AG04449 (cell line): ENCODE data around the gene G6PC3.

Experiments
- CTCF ChIA-PET: fragments of 350-600 bp; formaldehyde crosslinking; extraction: SDS; loops from one replicate; lab custom pipeline; 2021; ENCODE audit warnings: antibody characterized with exemption; lab: Yijun Ruan, JAX
- POLR2A ChIA-PET: fragments of 400-600, 350-600 bp; formaldehyde crosslinking; extraction: SDS; loops from one replicate; lab custom pipeline; 2020; ENCODE audit warnings: antibody characterized with exemption, inconsistent platforms; lab: Yijun Ruan, JAX
- DNase-seq: peaks from one replicate; pipeline ENCODE4 v3.0.0-alpha.2; 2010; ENCODE audit warnings: low read depth, low spot score
- H3K4me3 ChIP-seq: 2 replicates; pipeline ENCODE4 v1.5.1; 2011; ENCODE audit warnings: low read depth, mild to moderate bottlenecking, control low read depth, low read length
- CTCF ChIP-seq: IDR thresholded peaks from one replicate; pipeline ENCODE4 v1.5.1; 2011; ENCODE audit warnings: mild to moderate bottlenecking, moderate library complexity, low read length, control low read depth, inconsistent platforms; ENCODE audit not compliant: insufficient read depth; ENCODE audit errors: missing control alignments

The G6PC3 gene

GRCh38 chr17:44053125-44053872, 17.2 kb upstream of the G6PC3 start:
- ChIA-PET CTCF (interaction anchor here (1.1 to 4.8 kb wide), 3 partner anchors 10 to 62 kb away, joined by 3 to 31 read pairs (median 6); no protein-coding TSS in a partner anchor), POLR2A (no interaction called here)
- TF ChIP-seq CTCF = no peak
- H3K4me3 ChIP-seq = no peak overlapping the region
- no peak for DNase-seq

- CTCF ChIA-PET = interaction anchor here (1.1 to 3.5 kb wide), 3 partner anchors 17 to 57 kb away, joined by 4 to 31 read pairs (median 16); no protein-coding TSS in a partner anchor
- POLR2A ChIA-PET = no interaction called here
- no peak for DNase-seq
- TF ChIP-seq CTCF = no peak
- H3K4me3 ChIP-seq = no peak overlapping the region
These were observed 11.2 kb upstream of the G6PC3 start for GRCh38 chr17:44059101-44059892.

GRCh38 chr17:44061446-44061845, 9.1 kb upstream of the G6PC3 start:
- ChIA-PET CTCF (interaction anchor here (1.0 to 3.5 kb wide), 5 partner anchors 19 to 143 kb away, joined by 3 to 31 read pairs (median 4); no protein-coding TSS in a partner anchor), POLR2A (no interaction called here)
- no peak overlapping the region for H3K4me3 ChIP-seq
- no peak for DNase-seq
- no peak for TF ChIP-seq CTCF

- POLR2A ChIA-PET = no interaction called here
- DNase-seq = no peak
- TF ChIP-seq CTCF = no peak
- CTCF ChIA-PET = interaction anchor here (1.5 to 1.6 kb wide), 2 partner anchors 12 to 53 kb away, joined by 4 to 8 read pairs; no protein-coding TSS in a partner anchor
- H3K4me3 ChIP-seq = no peak overlapping the region
These were observed 7.7 kb upstream of the G6PC3 start for GRCh38 chr17:44062871-44063270.

GRCh38 chr17:44063704-44064639, 6.6 kb upstream of the G6PC3 start:
- no peak for DNase-seq
- TF ChIP-seq CTCF = no peak
- ChIA-PET POLR2A (no interaction called here), CTCF (interaction anchor here (1.1 to 1.6 kb wide), 4 partner anchors 13 to 52 kb away, joined by 3 to 8 read pairs (median 4); no protein-coding TSS in a partner anchor)
- H3K4me3 ChIP-seq = no peak overlapping the region
